HG03520 (cell line): ENCODE data around the gene FAM120B.
A peak's percentile ranks its signal among the peaks of the same experiment; 100 is the strongest.
"Not testable (repeated sequence)": the region's sequence is repeated elsewhere in the genome, so short reads cannot be mapped to it uniquely, and the experiment has no call there.

Source experiments
- ATAC-seq: cut with Tn5 transposase; IDR thresholded peaks from one replicate; pipeline ENCODE4 v1.9.1; 2021; ENCODE audit warnings: mild to moderate bottlenecking, moderate library complexity; ENCODE audit not compliant: unreplicated experiment

The FAM120B gene, protein sequence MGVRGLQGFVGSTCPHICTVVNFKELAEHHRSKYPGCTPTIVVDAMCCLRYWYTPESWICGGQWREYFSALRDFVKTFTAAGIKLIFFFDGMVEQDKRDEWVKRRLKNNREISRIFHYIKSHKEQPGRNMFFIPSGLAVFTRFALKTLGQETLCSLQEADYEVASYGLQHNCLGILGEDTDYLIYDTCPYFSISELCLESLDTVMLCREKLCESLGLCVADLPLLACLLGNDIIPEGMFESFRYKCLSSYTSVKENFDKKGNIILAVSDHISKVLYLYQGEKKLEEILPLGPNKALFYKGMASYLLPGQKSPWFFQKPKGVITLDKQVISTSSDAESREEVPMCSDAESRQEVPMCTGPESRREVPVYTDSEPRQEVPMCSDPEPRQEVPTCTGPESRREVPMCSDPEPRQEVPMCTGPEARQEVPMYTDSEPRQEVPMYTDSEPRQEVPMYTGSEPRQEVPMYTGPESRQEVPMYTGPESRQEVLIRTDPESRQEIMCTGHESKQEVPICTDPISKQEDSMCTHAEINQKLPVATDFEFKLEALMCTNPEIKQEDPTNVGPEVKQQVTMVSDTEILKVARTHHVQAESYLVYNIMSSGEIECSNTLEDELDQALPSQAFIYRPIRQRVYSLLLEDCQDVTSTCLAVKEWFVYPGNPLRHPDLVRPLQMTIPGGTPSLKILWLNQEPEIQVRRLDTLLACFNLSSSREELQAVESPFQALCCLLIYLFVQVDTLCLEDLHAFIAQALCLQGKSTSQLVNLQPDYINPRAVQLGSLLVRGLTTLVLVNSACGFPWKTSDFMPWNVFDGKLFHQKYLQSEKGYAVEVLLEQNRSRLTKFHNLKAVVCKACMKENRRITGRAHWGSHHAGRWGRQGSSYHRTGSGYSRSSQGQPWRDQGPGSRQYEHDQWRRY

GRCh38 chr6:170306324-170307079 is at the start of gene FAM120B:
TSS of gene FAM120B (plus strand) at chr6:170306758. CDS start at chr6:170317391, 10,633 bp downstream.
- peak; percentile 96 for ATAC-seq

DNA sequence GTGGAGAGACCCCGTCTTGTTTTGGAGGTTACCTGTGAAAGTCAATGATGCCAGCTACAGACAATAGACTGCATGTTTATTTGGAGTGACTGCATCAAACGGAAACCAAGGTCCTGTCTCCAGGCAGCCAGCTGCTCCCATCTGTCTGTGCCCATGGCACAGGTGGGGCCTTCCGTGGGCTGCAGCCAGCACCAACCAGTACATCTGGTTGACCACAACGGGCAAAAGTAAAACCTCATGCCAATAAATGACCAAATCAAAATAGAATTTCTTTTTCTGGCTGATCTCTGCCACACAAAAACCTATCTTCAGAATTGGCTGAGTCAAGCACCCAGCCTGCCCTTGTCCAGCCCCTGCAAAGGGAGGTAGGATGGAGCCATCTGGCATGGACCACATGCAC is 49.2 kb upstream of the FAM120B start:
- no peak for ATAC-seq

GRCh38 chr6:170258407-170258806 is 48.2 kb upstream of the FAM120B start:
- no peak for ATAC-seq

GRCh38 chr6:170259278-170259677 is 47.3 kb upstream of the FAM120B start:
- no peak for ATAC-seq

GRCh38 chr6:170260686-170261085 is 45.9 kb upstream of the FAM120B start:
- no peak for ATAC-seq

DNA sequence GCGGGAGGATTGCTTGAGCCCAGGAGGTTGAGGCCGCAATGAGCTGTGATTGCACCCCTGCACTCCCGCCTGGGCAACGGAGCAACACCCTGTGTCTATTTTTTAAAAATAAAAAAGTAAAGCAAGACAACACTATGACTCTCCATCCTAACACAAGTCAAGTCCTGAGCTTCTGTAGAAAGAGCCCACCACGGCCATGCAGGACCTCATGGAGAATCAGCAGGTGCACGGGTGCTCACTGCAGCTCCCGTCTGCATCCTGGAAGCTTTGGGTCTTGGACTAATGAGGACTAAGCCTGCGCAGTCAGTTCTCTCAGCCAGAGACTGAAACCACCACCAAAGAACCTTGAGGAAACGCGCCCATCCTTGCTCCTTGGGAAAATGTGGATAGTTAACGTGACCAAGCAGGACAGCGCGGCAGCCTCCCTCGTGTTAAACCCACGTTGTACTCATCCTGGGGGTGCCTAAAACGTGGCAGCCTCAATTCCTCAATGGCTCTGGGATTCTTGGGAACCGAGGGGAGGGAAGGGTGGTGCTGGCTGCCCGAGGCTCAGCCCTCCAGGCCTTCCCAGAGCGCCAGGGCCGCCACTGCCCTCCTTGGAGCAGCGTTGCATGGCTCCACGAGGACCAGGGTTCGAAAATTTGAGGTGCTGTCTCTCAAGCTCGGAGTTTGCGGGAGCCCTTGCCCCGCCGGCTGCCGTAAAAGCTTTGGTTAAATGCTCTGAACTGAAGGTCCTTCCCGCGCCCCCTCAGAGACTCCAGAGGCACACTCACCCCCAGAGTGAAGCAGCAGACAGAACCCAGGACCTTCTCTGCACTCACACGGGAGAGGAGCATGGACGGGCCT is 44.7 kb upstream of the FAM120B start:
- ATAC-seq = no peak

GRCh38 chr6:170262489-170263088 is 44.0 kb upstream of the FAM120B start:
- ATAC-seq = no peak

- ATAC-seq = no peak
Measured at GRCh38 chr6:170263410-170263809, 43.1 kb upstream of the FAM120B start.

- no peak for ATAC-seq
Measured at GRCh38 chr6:170264086-170264485, 42.5 kb upstream of the FAM120B start.

- ATAC-seq = not testable (repeated sequence)
Measured at GRCh38 chr6:170264644-170265043, 41.9 kb upstream of the FAM120B start.

GRCh38 chr6:170265655-170266054 is 40.9 kb upstream of the FAM120B start:
- ATAC-seq = no peak

DNA sequence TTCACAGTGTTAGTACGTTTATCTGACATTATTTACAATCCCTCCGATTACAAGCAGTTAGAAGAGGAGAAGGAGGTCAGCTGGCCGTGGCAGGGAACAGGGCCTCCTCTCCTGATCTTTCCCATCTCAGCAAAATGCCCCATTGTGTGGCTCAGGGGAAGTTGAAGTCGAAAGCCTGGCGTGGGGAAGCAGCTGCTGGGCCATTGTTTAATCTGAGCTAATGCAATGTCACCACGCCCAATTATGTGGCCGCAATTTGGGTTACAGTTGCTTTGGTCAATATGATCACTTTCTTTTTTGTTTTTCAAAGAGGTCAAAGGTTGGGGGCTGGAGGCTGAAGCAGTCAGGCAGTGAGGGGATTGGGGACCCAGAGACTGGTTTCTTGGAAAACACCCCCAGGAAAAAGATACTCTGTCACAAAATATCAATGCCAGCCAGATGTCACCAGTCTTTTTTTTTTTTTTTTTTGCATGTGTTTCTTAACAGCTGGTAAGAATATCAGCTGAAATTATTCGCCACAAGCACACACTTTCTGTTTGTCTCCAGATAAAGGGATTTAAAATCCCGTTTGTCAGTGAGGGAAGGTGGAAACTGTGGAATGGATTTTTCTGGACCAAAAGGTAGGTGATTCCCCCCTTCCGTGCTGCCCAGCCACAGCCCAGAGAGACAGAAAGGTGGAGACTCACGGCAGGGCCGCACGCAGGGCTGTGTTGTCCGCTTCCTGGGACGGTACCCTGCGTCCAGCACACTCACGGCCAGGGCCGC is 40.3 kb upstream of the FAM120B start:
- no peak for ATAC-seq

GRCh38 chr6:170267688-170268087 is 38.9 kb upstream of the FAM120B start:
- no peak for ATAC-seq

DNA sequence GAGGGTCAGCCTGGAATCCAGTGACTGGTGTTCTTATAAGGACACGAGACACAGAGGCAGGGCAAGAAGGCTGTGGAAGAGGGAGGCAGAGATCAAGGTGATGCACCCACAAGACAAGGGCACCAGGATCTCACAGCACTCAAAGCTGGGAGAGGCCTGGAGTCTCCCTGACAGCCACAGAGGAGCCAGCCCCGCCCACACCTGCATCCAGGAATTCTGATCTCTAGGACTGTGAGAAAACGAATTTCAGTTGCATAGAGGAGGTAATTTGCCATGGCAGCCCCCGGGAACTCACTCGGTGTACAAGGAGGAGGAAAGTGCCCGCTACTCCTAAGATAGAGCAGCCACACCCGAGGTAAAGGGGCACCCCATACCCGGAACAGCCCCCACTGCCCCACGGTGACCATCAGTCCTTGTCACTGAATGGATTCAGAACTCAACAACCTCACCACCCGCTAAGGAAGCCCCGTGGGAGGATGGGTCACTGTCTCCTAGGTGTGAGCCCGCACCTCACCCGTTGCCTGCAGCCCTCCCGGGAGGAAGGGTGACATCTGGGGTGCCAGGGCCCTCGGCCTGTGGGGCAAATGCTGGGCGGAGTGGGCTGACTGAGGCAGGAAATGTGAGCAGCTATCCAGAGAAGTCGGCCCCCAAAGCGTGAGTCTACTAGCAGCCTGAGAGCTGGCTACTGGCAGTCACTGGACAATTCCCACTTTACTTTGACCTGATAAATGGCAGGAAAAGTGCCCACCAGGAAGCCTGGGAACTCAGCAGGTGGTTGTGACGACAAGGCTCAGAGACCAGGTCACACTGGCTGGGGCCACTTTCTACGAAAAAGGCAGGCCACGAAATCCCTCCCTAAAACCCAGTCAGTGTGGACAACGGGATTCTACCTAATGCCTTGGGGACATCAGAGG is 38.1 kb upstream of the FAM120B start:
- no peak for ATAC-seq

GRCh38 chr6:170269151-170269845 is 37.3 kb upstream of the FAM120B start:
- ATAC-seq = no peak

- ATAC-seq = no peak
Measured at GRCh38 chr6:170269846-170270541, 36.6 kb upstream of the FAM120B start.
